Progenitor cell of endocrine pancreas (in vitro differentiated cells): Measurements from ENCODE around the gene SIRT3. TPM values are rescaled to one million over a fixed set of nuclear protein-coding genes. Genes with fewer than 3 reads are reported as not detected.

Experiments used
- DNase-seq: peaks from one replicate; pipeline ENCODE4 v3.0.0; 2021; ENCODE audit warnings: low spot score; ENCODE audit not compliant: unreplicated experiment
- H3K27ac Mint-ChIP-seq: 2 replicates; pipeline ENCODE4 v1.8.0; 2021; ENCODE audit warnings: mild to moderate bottlenecking, moderate library complexity, mixed read lengths
- H3K27me3 Mint-ChIP-seq: 2 replicates; pipeline ENCODE4 v1.8.0; 2021; ENCODE audit warnings: mixed read lengths
- H3K36me3 Mint-ChIP-seq: 2 replicates; pipeline ENCODE4 v1.8.0; 2022; ENCODE audit warnings: mixed read lengths; ENCODE audit not compliant: insufficient read depth
- H3K4me1 Mint-ChIP-seq: 2 replicates; pipeline ENCODE4 v1.8.0; 2021; ENCODE audit warnings: low read depth, mixed read lengths
- H3K4me3 Mint-ChIP-seq: 2 replicates; pipeline ENCODE4 v1.8.0; 2021; ENCODE audit warnings: low read depth, mild to moderate bottlenecking, moderate library complexity, mixed read lengths
- H3K9me3 Mint-ChIP-seq: 2 replicates; pipeline ENCODE4 v1.8.0; 2021; ENCODE audit warnings: low read depth, mixed read lengths
- CTCF ChIP-seq: fragments of 200-600 bp; sonication (generic); IDR thresholded peaks from one replicate; pipeline ENCODE4 v1.5.0; 2021; ENCODE audit warnings: antibody characterized with exemption, mild to moderate bottlenecking; ENCODE audit not compliant: unreplicated experiment
- total RNA-seq: library from RNA; stranded (reverse); gene quantifications from 2 replicates; pipeline ENCODE4 v1.2.1, GENCODE V29; 2021

Gene SIRT3
- total RNA-seq, 1 donor from 2014 or later, result 27.0 TPM

GRCh38 chr11:206002-206384 is 30.1 kb downstream of the SIRT3 start:
- peaks cover 1% of the 10 kb centered on the region for H3K36me3 Mint-ChIP-seq

GRCh38 chr11:205221-206001 is 30.7 kb downstream of the SIRT3 start:
- no peak for DNase-seq
- TF ChIP-seq CTCF, result no peak
- Mint-ChIP-seq H3K27me3 (no peaks in the 10 kb centered on the region), H3K9me3 (no peaks in the 10 kb centered on the region), H3K36me3 (peaks cover 1% of the 10 kb centered on the region), H3K27ac (no peak overlapping the region), H3K4me3 (peak overlapping the region; percentile 93), H3K4me1 (peaks cover 12% of the 10 kb centered on the region)

More at GRCh38 chr11:206002-206384, 30.1 kb downstream of the SIRT3 start:
- H3K27ac Mint-ChIP-seq, result no peak overlapping the region
- TF ChIP-seq CTCF, result no peak
- H3K4me3 Mint-ChIP-seq, result peak overlapping the region; percentile 93
- no peak for DNase-seq
- H3K27me3 Mint-ChIP-seq, result no peaks in the 10 kb centered on the region
- no peaks in the 10 kb centered on the region for H3K9me3 Mint-ChIP-seq
- H3K4me1 Mint-ChIP-seq, result peaks cover 12% of the 10 kb centered on the region

- no peak overlapping the region for H3K4me3 Mint-ChIP-seq
- peaks cover 1% of the 10 kb centered on the region for H3K36me3 Mint-ChIP-seq
- no peak for TF ChIP-seq CTCF
- no peak for DNase-seq
- no peaks in the 10 kb centered on the region for H3K27me3 Mint-ChIP-seq
- H3K27ac Mint-ChIP-seq, result no peak overlapping the region
- H3K9me3 Mint-ChIP-seq, result no peaks in the 10 kb centered on the region
- H3K4me1 Mint-ChIP-seq, result peaks cover 8% of the 10 kb centered on the region
Measured at GRCh38 chr11:204587-205109, 31.5 kb downstream of the SIRT3 start.

- H3K4me1 Mint-ChIP-seq, result peaks cover 8% of the 10 kb centered on the region
Measured at GRCh38 chr11:203945-204586, 32.1 kb downstream of the SIRT3 start.

More at GRCh38 chr11:203945-204586, 32.1 kb downstream of the SIRT3 start:
- Mint-ChIP-seq H3K4me3 (no peak overlapping the region), H3K9me3 (no peaks in the 10 kb centered on the region), H3K27me3 (no peaks in the 10 kb centered on the region), H3K27ac (no peak overlapping the region), H3K36me3 (peaks cover 1% of the 10 kb centered on the region)
- no peak for TF ChIP-seq CTCF
- no peak for DNase-seq
